ENCODE results near the gene CD163.
"Not testable (repeated sequence)": the region's sequence is repeated elsewhere in the genome, so short reads cannot be mapped to it uniquely, and the experiment has no call there.

CD163 gene

GRCh38 chr12:7503686-7504415, at the start of gene CD163:
Gene CD163 (minus strand): TSS chr12:7503777. CDS start chr12:7503690, 87 bp downstream.
- DNase-seq: no peak

- no peak for DNase-seq
Observed at GRCh38 chr12:7542813-7543212, 39.2 kb upstream of the CD163 start.

DNA sequence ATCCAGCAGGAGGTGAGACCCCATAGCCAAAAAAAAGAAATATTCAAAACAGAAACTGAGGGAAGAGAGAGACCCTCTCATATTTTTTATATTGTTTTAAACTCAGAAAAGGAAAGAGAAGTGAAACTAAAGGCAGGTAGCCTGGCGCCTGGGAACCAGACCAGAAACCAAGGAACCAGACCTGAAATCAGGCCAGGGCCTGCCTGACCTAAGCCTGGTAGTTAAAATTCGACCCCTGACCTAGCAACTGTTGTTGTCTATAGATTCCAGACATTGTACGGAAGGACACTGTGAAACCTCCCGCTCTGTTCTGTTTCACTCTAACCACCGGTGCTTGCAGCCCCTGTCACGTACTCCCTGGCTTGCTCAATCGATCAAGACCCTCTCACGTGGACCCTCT, 38.5 kb upstream of the CD163 start:
- no peak for DNase-seq

GRCh38 chr12:7514416-7514815, 10.8 kb upstream of the CD163 start:
- DNase-seq: no peak

GRCh38 chr12:7512553-7512952, 9.0 kb upstream of the CD163 start:
- no peak for DNase-seq

DNA sequence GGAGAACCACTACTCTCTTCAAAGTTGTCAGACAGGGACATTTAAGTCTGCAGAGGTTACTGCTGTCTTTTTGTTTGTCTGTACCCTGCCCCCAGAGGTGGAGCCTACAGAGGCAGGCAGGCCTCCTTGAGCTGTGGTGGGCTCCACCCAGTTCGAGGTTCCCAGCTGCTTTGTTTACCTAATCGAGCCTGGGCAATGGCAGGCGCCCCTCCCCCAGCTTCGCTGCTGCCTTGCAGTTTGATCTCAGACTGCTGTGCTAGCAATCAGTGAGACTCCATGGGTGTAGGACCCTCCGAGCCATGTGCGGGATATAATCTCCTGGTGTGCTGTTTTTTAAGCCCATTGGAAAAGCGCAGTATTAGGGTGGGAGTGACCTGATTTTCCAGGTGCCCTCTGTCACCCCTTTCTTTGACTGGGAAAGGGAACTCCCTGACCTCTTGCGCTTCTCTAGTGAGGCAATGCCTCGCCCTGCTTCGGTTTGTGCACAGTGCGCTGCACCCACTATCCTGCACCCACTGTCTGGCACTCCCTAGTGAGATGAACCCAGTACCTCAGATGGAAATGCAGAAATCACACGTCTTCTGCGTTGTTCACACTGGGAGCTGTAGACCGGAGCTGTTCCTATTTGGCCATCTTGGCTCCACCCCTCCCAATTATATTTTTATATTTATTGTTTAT, 6.4 kb upstream of the CD163 start:
- DNase-seq: not testable (repeated sequence)

- DNase-seq: no peak
Observed at GRCh38 chr12:7502612-7503011, 965 bp downstream of the CD163 start.

GRCh38 chr12:7501031-7501588, 2.5 kb downstream of the CD163 start:
- no peak for DNase-seq

DNA sequence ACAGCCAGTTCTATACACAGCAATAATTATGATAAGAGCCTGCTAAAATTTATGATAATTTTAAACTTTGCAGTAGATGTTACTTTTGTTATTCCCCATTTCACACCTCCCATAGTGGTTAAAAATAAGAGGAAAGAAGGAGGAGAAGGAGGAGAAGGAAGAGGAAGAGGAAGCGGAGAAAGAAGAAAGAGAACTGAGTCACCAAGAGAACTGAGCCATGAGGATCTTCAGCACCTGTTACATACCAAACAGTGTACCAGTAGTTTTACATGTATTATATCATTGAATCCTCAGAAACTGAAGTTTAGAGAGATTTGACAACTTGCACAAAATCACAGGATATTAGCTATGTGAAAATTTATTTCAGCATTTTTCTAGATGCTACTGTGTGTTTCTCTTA, 3.9 kb downstream of the CD163 start:
- no peak for DNase-seq

DNA sequence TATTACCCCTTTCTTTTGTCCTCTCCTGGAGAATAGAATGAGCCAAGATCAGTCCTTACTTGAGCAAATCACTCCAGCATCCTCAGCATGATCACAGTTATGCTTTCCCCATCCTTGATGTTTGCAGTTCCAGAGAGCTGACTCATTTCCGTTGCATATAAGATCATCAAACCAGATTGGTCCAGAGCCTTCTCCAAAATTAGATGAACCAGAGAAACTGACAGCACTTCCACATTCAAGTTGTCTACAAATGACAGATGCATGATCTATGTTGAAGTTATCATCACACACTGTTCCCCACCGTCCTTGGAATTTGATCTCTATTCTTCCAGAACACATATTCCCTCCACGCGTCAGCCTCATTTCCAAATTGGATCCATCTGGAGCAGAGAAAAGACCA, 4.8 kb downstream of the CD163 start:
- no peak for DNase-seq

DNA sequence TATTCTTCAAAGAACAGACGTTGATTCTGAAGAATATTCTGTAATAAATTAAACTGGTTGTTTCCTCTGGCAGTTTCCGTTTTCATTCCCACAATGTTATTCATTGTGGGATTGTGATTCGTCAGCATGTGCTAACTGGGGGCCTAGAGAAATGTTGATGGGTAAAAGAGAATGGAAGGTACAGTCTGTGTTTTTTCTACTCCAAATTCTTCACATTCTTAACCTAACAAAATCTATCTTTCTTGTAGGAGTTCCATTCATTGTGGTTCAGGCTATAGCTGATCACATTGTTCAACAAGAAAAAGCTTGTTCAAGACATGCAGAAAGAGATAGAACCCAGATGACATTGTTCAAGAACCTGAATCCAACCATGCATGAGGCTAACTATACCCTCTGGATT, 5.9 kb downstream of the CD163 start:
- DNase-seq: no peak

GRCh38 chr12:7496451-7496850, 7.1 kb downstream of the CD163 start:
- DNase-seq: no peak

DNA sequence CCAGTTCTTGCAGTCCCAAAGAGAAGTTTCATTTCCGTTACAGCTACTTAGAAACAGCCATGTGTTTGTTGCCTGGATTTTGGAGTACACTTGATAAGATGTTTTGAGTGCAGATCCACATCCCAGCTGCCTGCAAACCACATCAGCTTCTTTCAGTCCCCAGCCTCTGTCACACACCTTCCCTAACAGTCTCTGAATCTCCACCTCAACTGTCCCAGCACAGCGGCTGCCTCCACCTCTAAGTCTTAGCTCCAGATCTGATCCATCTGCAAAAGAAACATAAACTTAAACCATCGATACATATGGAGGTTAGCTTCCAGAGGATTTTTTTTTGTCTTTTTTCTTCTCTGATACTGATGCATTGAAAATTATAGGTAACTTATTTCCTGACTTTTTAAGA, 8.4 kb downstream of the CD163 start:
- no peak for DNase-seq

GRCh38 chr12:7493006-7493405, 10.6 kb downstream of the CD163 start:
- DNase-seq: no peak

GRCh38 chr12:7486512-7486911, 17.1 kb downstream of the CD163 start:
- peak; percentile 14 for DNase-seq

DNA sequence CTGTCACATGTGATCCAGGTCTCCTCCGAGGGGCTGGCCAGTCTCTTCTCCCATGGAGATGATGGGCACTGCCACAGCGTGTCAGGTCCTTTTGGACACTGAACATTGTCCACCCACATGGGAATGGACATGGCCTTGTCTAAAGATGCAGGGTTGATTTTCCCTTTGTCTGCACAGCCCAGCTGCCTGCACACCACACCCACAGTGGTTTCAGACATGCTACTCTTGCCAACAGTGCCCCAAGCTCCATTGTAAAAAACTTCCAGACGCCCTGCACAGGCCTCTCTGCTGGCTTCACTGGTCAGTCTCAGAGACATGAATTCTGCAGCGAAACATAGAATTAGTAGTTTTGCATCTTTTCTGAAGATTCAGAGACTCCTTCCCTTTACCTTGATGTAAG, 18.5 kb downstream of the CD163 start:
- DNase-seq: no peak

GRCh38 chr12:7483343-7483742, 20.2 kb downstream of the CD163 start:
- no peak for DNase-seq

DNA sequence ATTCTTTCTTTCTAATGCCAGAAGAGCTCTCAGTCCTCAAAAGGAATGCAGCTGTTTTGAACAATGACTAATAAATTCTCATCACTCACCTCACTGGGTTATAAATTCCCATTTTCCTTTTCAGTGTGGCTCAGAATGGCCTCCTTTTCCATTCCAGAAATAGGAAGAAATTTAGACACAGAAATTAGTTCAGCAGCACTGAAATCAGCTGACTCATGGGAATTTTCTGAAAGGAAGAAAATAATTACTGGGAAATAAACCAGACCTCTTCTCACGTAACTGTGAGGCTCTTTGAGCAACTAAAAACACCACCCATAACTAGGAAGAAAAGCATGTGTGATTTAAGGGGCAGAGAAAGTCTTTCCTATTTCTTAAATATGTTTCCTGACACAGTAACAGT, 23.8 kb downstream of the CD163 start:
- no peak for DNase-seq

DNA sequence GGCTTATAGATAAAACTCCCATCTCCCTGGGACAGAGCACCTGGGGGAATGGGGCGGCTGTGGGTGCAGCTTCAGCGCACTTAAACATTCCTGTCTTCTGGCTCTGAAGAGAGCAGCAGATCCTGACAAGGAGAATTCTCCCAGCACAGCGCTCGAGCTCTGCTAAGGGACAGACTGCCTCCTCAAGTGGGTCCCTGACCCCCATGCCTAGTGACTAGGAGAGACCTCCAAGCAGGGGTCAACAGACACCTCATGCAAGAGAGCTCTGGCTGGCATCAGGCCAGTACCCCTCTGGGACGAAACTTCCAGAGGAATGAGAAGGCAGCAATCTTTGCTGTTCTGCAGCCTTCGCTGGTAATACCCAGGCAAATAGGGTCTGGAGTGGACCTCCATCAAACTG, 31.5 kb downstream of the CD163 start:
- no peak for DNase-seq

- DNase-seq: peak; percentile 47
Observed at GRCh38 chr12:7460375-7461259, 43.0 kb downstream of the CD163 start.

DNA sequence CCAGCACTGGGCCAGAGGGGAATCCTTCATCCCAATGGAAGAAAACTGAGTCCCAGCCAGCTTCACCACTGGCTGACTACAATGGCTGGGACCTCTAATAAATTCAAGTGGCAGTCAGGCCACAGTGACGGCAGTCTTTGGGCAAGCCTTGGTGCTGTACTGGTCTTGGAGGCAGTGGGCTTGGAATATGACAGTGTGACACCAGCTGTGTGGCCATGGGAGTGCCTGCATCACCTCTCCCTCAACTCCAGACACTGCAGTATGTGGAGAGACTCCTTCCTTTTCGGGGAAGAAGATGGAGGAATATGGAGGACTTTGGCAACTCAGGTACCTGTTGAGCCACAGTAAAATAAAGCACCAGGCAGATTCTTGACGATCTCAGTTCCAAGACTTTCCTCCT, 43.6 kb downstream of the CD163 start:
- no peak for DNase-seq

- DNase-seq: no peak
Observed at GRCh38 chr12:7451756-7452155, 51.8 kb downstream of the CD163 start.

- DNase-seq: no peak
Observed at GRCh38 chr12:7450667-7451066, 52.9 kb downstream of the CD163 start.
